ENCODE results near the gene KRT9.
"Not testable (repeated sequence)": the region's sequence is repeated elsewhere in the genome, so short reads cannot be mapped to it uniquely, and the experiment has no call there.

Gene KRT9

GRCh38 chr17:41578538-41578937 is 6.7 kb upstream of the KRT9 start:
- no peak for DNase-seq

GRCh38 chr17:41576740-41577139 is 4.9 kb upstream of the KRT9 start:
- DNase-seq = not testable (repeated sequence)

GRCh38 chr17:41575336-41575735 is 3.5 kb upstream of the KRT9 start:
- no peak for DNase-seq

GRCh38 chr17:41567317-41567716 is 4.5 kb downstream of the KRT9 start:
- DNase-seq = no peak

- no peak for DNase-seq
These were observed 6.5 kb downstream of the KRT9 start for GRCh38 chr17:41565338-41565737.

- DNase-seq = no peak
These were observed 8.2 kb downstream of the KRT9 start for GRCh38 chr17:41563607-41564170.

- DNase-seq = no peak
These were observed 10.3 kb downstream of the KRT9 start for GRCh38 chr17:41561554-41561953.

- no peak for DNase-seq
These were observed 12.3 kb downstream of the KRT9 start for GRCh38 chr17:41559548-41559947.

- DNase-seq = no peak
These were observed 14.9 kb downstream of the KRT9 start for GRCh38 chr17:41556931-41557330.

GRCh38 chr17:41556306-41556705 is 15.6 kb downstream of the KRT9 start:
- DNase-seq = peak; percentile 64

- no peak for DNase-seq
These were observed 16.6 kb downstream of the KRT9 start for GRCh38 chr17:41555105-41555887.

- no peak for DNase-seq
These were observed 17.7 kb downstream of the KRT9 start for GRCh38 chr17:41553987-41554680.

GRCh38 chr17:41553176-41553575 is 18.7 kb downstream of the KRT9 start:
- no peak for DNase-seq

GRCh38 chr17:41552455-41552854 is 19.4 kb downstream of the KRT9 start:
- no peak for DNase-seq

- no peak for DNase-seq
These were observed 20.5 kb downstream of the KRT9 start for GRCh38 chr17:41551365-41551764.

- DNase-seq = no peak
These were observed 22.2 kb downstream of the KRT9 start for GRCh38 chr17:41549596-41550039.

- DNase-seq = peak; percentile 95
These were observed 22.8 kb downstream of the KRT9 start for GRCh38 chr17:41548844-41549595.

GRCh38 chr17:41547921-41548843 is 23.7 kb downstream of the KRT9 start:
- DNase-seq = no peak

GRCh38 chr17:41547378-41547841 is 24.4 kb downstream of the KRT9 start:
- DNase-seq = no peak

GRCh38 chr17:41546819-41547218 is 25.0 kb downstream of the KRT9 start:
- DNase-seq = no peak

- no peak for DNase-seq
These were observed 25.9 kb downstream of the KRT9 start for GRCh38 chr17:41545829-41546410.

- DNase-seq = no peak
These were observed 26.9 kb downstream of the KRT9 start for GRCh38 chr17:41544935-41545334.
